Measurements from ENCODE around the gene MNAT1. TPM values are rescaled to one million over a fixed set of nuclear protein-coding genes. Genes with fewer than 3 reads are reported as not detected.
"Not testable (repeated sequence)": the region's sequence is repeated elsewhere in the genome, so short reads cannot be mapped to it uniquely, and the experiment has no call there.

MNAT1 gene
- total RNA-seq, 1 donor from 2014 or later: 8.5 TPM

GRCh38 chr14:60736494-60736893 is 1.9 kb downstream of the MNAT1 start:
- ATAC-seq: no peak
- no peak for DNase-seq (ENCODE audit: low spot score)

DNA sequence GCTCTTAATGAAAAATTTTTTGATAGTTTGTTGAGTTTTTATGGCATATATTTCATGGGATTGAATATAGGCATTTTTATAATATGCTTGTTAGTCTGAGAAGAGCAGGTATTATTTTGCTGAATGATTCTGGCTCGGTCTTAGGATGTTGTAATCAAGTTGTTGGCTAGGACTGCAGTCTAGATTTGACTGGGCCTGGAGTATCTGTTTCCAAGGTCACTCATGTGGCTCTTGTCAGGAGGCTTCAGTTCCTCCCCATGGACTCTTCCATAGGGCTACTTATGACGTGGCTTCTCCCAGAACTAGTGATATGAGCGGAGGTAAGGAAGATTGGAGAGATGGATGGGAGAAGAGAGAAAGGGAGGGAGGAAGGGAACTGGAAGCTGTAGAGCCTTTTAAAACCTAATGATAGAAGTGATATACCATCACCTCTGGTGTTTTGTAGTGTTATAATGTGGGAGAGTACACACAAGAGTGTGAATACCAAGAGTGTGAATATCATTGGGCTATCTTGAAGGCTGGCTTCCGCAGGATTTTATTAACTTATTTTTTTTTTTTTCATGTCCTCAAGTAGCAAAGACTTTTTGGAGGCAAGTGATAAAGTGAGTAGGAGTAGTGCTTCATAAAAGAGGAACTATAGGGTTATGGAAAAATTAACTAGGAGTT is 4.4 kb downstream of the MNAT1 start:
- ATAC-seq (peak; percentile 63), DNase-seq (ENCODE audit: low spot score) (no peak)

- no peak for DNase-seq (ENCODE audit: low spot score)
- no peak for ATAC-seq
These were observed 10.0 kb downstream of the MNAT1 start for GRCh38 chr14:60744566-60744965.

DNA sequence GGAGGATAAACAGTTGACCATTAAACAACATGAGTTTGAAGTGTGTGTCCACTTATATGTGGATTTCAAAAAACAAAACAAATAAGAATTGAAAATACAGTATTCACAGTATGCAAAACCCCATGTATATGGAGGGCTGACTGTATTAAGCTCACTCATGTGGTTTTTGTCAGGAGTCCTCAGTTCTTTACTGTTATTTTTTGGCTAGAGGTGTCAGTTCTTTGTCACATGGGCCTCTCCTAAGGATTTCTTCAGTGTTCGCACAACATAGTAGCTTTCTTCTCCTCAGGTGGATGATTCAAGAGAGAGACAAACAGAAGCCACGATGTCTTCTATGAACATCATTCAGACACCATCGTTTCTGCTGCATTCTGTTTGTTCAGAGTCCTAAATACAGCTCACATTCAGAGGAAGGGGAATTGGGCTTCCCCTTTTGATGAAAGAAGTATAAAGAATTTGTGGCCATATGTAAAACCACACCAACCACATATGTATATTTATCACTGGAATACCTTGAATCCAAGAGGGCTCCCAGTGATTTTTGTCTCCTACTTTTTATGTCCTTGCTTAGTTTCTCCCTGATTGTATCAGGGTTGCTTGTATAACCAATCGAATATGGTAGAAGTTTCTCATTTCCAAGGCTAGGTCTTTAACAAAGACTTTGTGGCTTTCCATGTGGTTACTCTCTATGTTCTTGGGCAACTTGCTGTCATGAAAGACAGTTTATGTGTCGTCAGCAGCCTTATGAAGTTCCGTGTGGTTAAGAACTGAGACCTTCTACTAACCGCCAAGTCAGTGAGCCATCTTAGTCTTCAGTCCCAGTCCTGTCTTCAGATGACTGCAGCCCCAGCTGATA is 18.9 kb downstream of the MNAT1 start:
- ATAC-seq: no peak
- no peak for DNase-seq (ENCODE audit: low spot score)

- DNase-seq (ENCODE audit: low spot score): no peak
- no peak for ATAC-seq
These were observed 22.3 kb downstream of the MNAT1 start for GRCh38 chr14:60756847-60757246.

DNA sequence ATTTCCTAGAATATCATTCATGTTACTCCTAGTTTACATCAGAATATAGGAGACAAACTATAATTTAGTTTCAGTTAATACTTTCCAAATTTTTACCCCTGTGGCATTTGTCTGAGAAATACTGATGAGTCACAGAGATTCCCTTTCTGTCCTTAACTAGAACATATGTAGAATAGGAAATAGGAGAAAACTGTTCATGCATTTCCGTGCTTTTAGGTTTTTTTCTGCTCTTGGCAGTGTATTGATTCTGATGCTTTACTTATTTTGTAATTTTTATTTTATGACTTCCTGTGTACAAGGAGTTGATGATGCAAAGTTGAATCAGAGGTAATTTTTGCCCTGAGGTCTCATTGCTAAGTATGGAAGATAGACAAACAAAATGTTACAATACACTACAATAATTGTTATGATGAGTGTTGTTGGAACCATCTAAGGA is 23.0 kb downstream of the MNAT1 start:
- DNase-seq (ENCODE audit: low spot score) (no peak), ATAC-seq (no peak)

- DNase-seq (ENCODE audit: low spot score) (no peak), ATAC-seq (no peak)
These were observed 24.3 kb downstream of the MNAT1 start for GRCh38 chr14:60758885-60759284.

GRCh38 chr14:60760209-60760608 is 25.6 kb downstream of the MNAT1 start:
- no peak for DNase-seq (ENCODE audit: low spot score)
- no peak for ATAC-seq

- DNase-seq (ENCODE audit: low spot score): no peak
- ATAC-seq: no peak
These were observed 26.2 kb downstream of the MNAT1 start for GRCh38 chr14:60760644-60761364.

DNA sequence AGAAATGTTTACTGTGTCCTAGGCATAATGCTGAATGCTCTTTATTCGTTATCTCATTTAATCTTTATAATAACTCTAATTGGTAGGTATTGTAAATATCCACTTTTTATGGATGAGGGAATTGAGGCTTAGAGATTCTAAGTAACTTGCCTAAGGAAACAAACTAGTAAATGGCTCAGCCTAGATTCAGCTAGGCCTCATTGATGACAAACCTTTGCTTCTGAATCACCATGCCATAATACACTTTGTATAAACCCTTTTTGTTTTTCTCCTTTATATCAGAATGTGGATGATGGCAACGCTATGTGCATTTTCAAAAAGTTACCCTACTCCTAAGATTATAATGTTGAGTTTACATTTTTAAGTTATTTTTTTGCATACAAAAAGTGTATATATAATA is 34.0 kb downstream of the MNAT1 start:
- no peak for ATAC-seq
- DNase-seq (ENCODE audit: low spot score): no peak

DNA sequence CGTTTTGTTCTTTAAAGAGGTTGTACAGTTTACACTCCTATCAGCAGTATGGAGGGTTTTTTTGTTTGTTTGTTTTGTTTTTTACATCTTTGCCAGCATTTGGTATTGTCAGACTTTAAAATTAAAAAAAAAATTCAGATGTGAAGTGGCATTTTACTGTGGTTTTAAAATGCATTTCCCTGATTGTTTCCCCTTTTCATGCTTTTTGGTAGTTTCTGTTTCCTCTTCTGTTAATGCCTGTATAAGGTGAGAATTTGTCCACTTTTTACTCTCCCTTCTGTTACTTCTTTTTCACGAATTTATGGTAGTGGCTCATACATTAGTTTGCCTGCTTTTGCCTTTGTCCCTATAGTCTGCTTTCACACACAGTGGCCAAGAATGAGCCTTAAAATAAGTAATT is 36.6 kb downstream of the MNAT1 start:
- ATAC-seq (no peak), DNase-seq (ENCODE audit: low spot score) (no peak)

- no peak for ATAC-seq
These were observed 39.0 kb downstream of the MNAT1 start for GRCh38 chr14:60773558-60773957.

GRCh38 chr14:60775296-60775695 is 40.7 kb downstream of the MNAT1 start:
- ATAC-seq (no peak), DNase-seq (ENCODE audit: low spot score) (no peak)

More at GRCh38 chr14:60773558-60773957, 39.0 kb downstream of the MNAT1 start:
- DNase-seq (ENCODE audit: low spot score): no peak

DNA sequence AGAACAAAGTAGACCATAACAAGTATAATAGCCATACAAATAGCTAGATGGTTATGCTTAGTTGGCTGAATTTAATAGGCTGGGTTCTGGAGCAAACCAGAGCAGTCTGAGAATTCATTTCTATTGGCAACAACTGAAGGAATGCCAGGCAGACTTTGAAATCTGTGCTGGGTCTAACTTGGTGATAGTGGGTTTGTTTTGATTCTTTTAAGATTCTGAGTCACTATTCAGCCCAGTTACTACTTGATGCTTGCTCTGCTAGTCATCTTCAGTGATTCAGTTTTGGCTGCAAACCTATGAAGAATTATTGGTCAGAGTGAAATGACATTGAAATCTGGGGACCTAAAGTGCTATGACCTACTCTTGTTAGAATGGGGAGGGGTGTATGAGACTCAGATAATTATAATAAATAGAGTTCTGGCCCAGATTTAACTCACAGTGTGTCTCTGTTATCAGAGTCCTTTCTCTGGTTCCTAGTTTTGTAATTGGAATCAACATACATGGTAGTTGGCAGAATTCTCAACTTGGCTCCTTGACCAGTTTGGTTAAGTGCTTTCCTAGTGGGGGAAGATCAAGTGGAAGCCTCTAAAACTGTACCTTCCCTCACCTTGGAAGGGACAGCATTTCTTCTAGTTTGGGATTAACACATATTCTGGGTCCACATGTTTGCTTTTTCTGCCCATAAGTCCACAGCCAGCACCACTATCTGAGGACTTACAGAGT is 43.5 kb downstream of the MNAT1 start:
- ATAC-seq (peak; percentile 74), DNase-seq (ENCODE audit: low spot score) (no peak)

DNA sequence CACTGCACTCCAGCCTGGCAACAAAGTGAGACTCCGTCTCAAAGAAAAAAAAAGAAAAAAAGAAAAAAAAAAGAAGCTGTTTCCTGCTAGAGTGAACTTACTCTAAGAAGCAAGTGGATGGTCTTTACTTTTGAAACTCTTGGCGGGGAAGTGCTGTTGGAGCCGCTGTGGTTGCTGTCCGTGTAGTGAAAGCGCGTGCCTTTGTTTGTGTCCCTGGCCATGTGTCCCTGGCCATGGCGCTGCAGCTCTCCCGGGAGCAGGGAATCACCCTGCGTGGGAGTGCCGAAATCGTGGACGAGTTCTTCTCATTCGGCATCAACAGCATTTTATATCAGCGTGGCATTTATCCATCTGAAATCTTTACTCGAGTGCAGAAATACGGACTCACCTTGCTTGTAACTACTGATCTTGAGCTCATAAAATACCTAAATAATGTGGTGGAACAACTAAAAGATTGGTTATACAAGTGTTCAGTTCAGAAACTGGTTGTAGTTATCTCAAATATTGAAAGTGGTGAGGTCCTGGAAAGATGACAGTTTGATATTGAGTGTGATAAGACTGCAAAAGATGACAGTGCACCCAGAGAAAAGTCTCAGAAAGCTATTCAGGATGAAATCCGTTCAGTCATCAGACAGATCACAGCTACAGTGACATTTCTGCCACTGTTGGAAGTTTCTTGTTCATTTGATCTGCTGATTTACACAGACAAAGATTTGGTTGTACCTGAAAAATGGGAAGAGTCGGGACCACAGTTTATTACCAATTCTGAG is 45.4 kb downstream of the MNAT1 start:
- DNase-seq (ENCODE audit: low spot score); ATAC-seq: not testable (repeated sequence)

DNA sequence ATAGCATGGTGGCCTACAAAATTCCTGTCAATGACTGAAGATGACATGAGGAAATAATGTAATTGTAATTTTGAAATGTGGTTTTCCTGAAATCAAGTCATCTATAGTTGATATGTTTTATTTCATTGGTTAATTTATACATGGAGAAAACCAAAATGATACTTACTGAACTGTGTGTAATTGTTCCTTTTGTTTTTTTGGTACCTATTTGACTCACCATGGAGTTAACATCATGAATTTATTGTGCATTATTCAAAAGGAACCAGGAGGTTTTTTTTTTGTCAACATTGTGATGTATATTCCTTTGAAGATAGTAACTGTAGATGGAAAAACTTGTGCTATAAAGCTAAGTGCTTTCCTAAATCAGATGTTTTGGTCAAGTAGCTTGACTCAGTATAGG is 46.0 kb downstream of the MNAT1 start:
- not testable (repeated sequence) for ATAC-seq; DNase-seq (ENCODE audit: low spot score)

DNA sequence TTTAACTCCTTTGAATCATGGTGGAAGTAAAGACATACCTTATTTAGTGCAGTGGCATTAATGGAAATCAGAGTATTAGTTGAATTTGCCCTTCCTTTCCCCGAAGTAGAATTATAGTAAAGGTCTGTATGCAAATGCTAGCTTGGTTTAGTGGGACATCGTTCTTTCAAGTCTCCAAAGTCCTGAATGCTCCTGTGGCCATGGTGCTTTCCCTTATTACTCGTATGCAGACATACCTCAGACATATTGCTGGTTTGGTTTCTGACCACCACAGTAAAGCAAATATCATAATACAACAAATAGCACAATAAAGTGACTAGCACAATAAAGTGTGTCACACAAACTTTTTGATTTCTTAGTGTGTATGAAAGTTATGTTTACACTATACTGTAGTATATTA is 52.3 kb downstream of the MNAT1 start:
- no peak for DNase-seq (ENCODE audit: low spot score)
- ATAC-seq: no peak

DNA sequence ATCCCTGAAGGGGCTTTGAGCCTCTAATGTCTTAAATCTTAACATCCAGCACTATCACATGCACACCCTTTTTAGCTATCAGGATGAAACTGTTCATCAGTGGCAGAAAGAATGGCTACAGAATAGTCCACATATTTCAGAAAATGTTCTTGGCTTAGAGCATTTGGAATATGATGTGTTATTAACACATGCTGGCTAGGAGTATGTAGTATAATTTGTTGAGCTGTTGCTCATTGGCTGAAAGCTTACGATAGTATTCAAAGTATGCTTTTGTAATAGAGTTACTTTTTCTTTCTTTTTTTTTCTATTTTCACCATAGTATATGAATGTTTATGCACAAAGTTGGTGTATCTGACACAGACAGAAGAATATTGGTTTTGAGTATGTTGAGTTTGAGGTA is 55.1 kb downstream of the MNAT1 start:
- DNase-seq (ENCODE audit: low spot score) (no peak), ATAC-seq (no peak)

- ATAC-seq (peak; percentile 38), DNase-seq (ENCODE audit: low spot score) (no peak)
These were observed 56.3 kb downstream of the MNAT1 start for GRCh38 chr14:60790850-60791249.

DNA sequence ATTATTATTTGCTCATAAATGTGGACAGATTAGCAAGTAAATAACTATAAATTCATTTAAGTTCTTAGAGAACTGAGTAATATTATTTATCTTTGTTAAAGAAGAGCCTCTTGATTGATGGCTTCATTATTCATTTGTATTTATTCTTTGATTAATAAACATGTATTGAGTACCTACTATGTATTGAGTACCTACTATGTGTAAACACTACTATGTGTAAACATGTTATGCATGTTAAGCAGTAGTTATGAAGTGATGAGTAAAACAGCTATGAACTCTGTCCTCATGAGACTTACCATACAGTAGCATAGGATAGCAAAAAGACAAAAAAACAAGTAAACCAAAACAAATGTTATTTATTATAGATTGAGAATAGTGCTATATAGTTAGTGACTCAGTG is 61.9 kb downstream of the MNAT1 start:
- no peak for ATAC-seq

More for the DNA sequence above, 61.9 kb downstream of the MNAT1 start:
- DNase-seq (ENCODE audit: low spot score): no peak
